ENCODE measurements around the gene GRIK2. TPM values are rescaled to one million over a fixed set of nuclear protein-coding genes. Genes with fewer than 3 reads are reported as not detected.

The GRIK2 gene
- total RNA-seq, 1 donor from 2014 or later: 0.11 TPM

GRCh38 chr6:101400326-101401135, 7.0 kb downstream of the GRIK2 start:
- no peaks in the 10 kb centered on the region for H3K36me3 Mint-ChIP-seq (ENCODE audit: low read depth)
- no peaks in the 10 kb centered on the region for H3K4me1 Mint-ChIP-seq
- peaks cover 2% of the 10 kb centered on the region for H3K9me3 Mint-ChIP-seq
- CTCF ChIA-PET: no interaction called here
- intact Hi-C loops (cut with micrococcal nuclease): no loop called here
- TF ChIP-seq, protein P1, sequence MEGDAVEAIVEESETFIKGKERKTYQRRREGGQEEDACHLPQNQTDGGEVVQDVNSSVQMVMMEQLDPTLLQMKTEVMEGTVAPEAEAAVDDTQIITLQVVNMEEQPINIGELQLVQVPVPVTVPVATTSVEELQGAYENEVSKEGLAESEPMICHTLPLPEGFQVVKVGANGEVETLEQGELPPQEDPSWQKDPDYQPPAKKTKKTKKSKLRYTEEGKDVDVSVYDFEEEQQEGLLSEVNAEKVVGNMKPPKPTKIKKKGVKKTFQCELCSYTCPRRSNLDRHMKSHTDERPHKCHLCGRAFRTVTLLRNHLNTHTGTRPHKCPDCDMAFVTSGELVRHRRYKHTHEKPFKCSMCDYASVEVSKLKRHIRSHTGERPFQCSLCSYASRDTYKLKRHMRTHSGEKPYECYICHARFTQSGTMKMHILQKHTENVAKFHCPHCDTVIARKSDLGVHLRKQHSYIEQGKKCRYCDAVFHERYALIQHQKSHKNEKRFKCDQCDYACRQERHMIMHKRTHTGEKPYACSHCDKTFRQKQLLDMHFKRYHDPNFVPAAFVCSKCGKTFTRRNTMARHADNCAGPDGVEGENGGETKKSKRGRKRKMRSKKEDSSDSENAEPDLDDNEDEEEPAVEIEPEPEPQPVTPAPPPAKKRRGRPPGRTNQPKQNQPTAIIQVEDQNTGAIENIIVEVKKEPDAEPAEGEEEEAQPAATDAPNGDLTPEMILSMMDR (IDR thresholded peaks at IDR 0.05): no peak
- no peak for DNase-seq
- no peak overlapping the region for H3K27ac Mint-ChIP-seq
- POLR2A ChIA-PET: no interaction called here
- H3K27me3 Mint-ChIP-seq: peaks cover 60% of the 10 kb centered on the region
- no peak overlapping the region for H3K4me3 Mint-ChIP-seq
- ATAC-seq (ENCODE audit: low read depth): no peak

DNA sequence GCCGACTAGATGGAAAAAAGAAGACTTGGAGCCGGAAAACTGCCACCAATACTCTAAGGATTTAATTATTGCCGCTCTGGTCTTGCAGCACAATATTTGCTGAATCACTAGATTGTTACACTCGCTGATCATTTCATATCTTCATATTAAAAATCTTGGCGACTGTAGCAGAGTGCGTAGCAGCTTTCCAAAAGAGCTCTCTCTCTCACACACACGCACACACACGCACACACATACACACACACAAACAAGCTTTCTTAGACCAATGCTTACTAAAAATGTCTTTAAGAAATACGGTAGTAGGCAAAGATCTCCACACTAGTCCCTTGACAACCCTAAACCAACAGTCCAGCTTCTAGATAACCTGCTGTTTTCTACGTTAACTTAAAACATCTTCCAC, 7.7 kb downstream of the GRIK2 start:
- H3K4me3 Mint-ChIP-seq: no peak overlapping the region
- TF ChIP-seq, protein P1 (IDR thresholded peaks at IDR 0.05): no peak
- intact Hi-C loops (cut with micrococcal nuclease): no loop called here
- no peak overlapping the region for H3K27ac Mint-ChIP-seq
- no peaks in the 10 kb centered on the region for H3K36me3 Mint-ChIP-seq (ENCODE audit: low read depth)
- peaks cover 2% of the 10 kb centered on the region for H3K9me3 Mint-ChIP-seq
- ATAC-seq (ENCODE audit: low read depth) (no peak), DNase-seq (no peak)
- no peaks in the 10 kb centered on the region for H3K4me1 Mint-ChIP-seq
- CTCF ChIA-PET: no interaction called here
- H3K27me3 Mint-ChIP-seq: peaks cover 58% of the 10 kb centered on the region
- POLR2A ChIA-PET: no interaction called here

DNA sequence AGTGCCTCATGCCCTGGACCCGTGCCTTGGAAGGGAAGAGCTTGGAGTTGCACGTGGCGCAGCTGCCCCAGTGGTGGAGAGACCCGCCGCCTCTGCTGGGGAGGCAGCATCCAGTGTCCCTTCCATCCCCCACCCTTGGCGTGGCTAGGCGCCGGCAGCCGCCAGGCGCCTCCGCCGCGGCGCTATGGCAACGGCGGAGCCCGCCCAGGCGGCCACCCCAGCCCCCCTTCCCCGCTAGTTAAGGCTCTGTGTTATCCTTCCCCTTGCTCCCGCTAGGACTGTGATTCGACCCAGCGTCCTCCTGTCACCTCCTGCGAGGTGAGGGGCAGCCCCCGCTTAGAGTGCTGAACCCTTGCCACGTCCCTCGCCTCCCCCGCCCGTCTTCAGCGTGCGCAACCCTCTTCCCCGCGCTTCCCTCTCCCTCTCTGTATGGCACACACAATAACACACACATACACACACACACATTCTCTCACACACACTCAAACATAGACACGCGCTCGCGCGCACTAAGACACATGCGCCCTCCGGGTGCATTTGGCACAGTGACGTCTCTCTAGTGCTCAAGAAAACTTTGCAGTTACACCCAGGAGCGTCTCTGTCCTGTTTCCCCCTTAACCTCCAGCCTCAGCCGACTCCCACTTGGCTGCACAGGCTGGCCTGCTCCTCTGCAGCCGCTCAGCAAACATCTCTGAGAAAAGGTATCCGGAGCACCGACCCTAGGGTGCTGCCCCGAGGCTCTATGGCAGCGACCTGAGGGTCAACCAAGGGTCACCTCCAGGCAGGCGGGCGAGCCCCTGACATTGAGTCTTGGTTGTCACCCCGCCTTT, 8.5 kb downstream of the GRIK2 start:
- Mint-ChIP-seq H3K27ac (no peak overlapping the region), H3K4me1 (no peaks in the 10 kb centered on the region), H3K9me3 (peaks cover 2% of the 10 kb centered on the region), H3K36me3 (ENCODE audit: low read depth) (no peaks in the 10 kb centered on the region), H3K4me3 (no peak overlapping the region), H3K27me3 (peaks cover 55% of the 10 kb centered on the region)
- DNase-seq: no peak
- CTCF ChIA-PET: no interaction called here
- intact Hi-C loops (cut with micrococcal nuclease): no loop called here
- POLR2A ChIA-PET: no interaction called here
- TF ChIP-seq, protein P1 (IDR thresholded peaks at IDR 0.05): no peak
- ATAC-seq (ENCODE audit: low read depth): no peak

DNA sequence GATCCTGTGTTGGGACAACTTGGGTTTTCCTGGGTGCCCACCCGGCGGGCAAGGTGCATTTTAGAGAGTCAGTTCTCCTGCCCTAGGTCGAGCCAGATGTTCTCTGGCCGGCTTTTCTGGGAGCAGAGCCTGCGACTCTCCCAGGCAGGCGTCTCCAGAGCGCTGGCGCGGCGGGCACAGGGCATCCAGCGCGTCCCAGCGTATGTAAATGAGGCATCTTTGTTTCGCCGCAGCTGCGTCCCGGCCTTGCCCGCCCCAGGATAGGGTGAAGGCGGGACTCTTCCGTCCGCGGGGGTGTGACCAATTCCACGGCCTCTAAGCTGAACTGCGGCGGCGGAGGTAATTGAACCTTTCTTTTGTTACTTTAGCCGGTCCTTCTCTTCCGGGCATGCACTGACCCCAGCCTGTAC, 9.1 kb downstream of the GRIK2 start:
- intact Hi-C loops (cut with micrococcal nuclease): no loop called here
- Mint-ChIP-seq H3K4me3 (no peak overlapping the region), H3K27me3 (peaks cover 52% of the 10 kb centered on the region), H3K36me3 (ENCODE audit: low read depth) (no peaks in the 10 kb centered on the region), H3K4me1 (no peaks in the 10 kb centered on the region), H3K9me3 (peaks cover 2% of the 10 kb centered on the region), H3K27ac (no peak overlapping the region)
- ChIA-PET POLR2A (no interaction called here), CTCF (no interaction called here)
- ATAC-seq (ENCODE audit: low read depth) (no peak), DNase-seq (no peak)
- TF ChIP-seq, protein P1 (IDR thresholded peaks at IDR 0.05): no peak

DNA sequence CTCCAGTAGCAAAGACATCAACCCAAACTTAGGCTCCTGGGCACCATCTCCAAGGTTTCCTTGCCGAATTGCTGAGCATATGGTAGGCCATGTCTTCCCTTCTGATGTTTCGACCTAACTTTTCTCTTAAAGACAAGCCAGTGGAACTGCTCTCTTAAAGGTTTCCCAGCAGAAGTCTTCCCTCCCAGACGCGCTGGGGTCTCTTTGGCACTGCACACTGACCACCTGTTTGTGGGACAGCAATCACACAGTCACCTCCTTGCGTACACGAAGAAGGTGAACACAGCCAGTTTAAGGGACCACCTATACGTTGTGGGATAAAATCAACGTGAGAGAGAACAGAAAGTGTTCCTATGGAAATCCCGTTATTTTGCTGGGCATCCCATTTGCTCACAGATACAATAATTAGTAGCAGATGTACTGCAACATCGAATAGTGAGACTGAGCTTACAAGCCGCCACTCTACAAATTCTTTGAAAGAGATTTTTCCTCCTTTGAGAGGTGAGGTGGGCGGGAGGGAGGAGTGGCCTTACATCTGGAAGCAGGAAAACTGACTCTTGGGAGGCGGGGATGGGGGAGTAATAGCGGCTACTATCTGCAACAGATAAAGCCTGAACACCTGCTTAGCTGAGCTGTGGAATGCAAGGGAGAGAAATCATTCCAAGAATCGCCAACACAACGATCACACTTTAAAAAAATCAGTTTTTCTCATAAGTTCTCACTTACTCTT, 9.9 kb downstream of the GRIK2 start:
- CTCF ChIA-PET: no interaction called here
- intact Hi-C loops (cut with micrococcal nuclease): no loop called here

More for the DNA sequence above, 9.9 kb downstream of the GRIK2 start:
- ATAC-seq (ENCODE audit: low read depth) (no peak), DNase-seq (no peak)
- peaks cover 2% of the 10 kb centered on the region for H3K9me3 Mint-ChIP-seq
- H3K36me3 Mint-ChIP-seq (ENCODE audit: low read depth): no peaks in the 10 kb centered on the region
- TF ChIP-seq, protein P1 (IDR thresholded peaks at IDR 0.05): no peak
- H3K27me3 Mint-ChIP-seq: peaks cover 48% of the 10 kb centered on the region
- H3K27ac Mint-ChIP-seq: no peak overlapping the region
- POLR2A ChIA-PET: no interaction called here
- no peak overlapping the region for H3K4me3 Mint-ChIP-seq
- H3K4me1 Mint-ChIP-seq: no peaks in the 10 kb centered on the region
